Large intestine (tissue), 3 donors: ENCODE measurements around the gene SLC4A11. TPM values are rescaled to one million over a fixed set of nuclear protein-coding genes. Genes with fewer than 3 reads are reported as not detected.

Source experiments
- DNase-seq, 2 donors: peaks; one replicate each; pipeline versions ENCODE4 v3.0.0 to v3.0.0-alpha.2; 2013
- H3K27ac ChIP-seq: one replicate; pipeline ENCODE4 v1.5.1; 2013; ENCODE audit warnings: low read length
- H3K27me3 ChIP-seq: 2 replicates; pipeline ENCODE4 v1.6.1; 2013; ENCODE audit warnings: low read length; ENCODE audit not compliant: control insufficient read depth, insufficient read depth
- H3K36me3 ChIP-seq: 2 replicates; pipeline ENCODE4 v1.6.1; 2013; ENCODE audit warnings: low read length; ENCODE audit not compliant: control insufficient read depth, insufficient read depth
- H3K4me1 ChIP-seq: one replicate; pipeline ENCODE4 v1.6.1; 2013; ENCODE audit warnings: low read length; ENCODE audit not compliant: control insufficient read depth, insufficient read depth
- H3K4me3 ChIP-seq: one replicate; pipeline ENCODE4 v1.5.1; 2013; ENCODE audit warnings: low read length
- H3K9me3 ChIP-seq: one replicate; pipeline ENCODE4 v1.6.1; 2013; ENCODE audit warnings: mild to moderate bottlenecking, low read depth, low read length, moderate library complexity; ENCODE audit not compliant: control insufficient read depth
- WGBS: methylation state at CpG from one replicate; pipeline ENCODE4 v1.1.5; 2013; ENCODE audit warnings: low lambda C conversion rate; ENCODE audit not compliant: insufficient coverage; 5-methylcytosine and 5-hydroxymethylcytosine counted together
- polyA plus RNA-seq: library from polyadenylated mRNA; unstranded; fragments of 120-200 nt; gene quantifications from one replicate; pipeline ENCODE4 v1.2.1, GENCODE V29; 2013

SLC4A11 gene
- polyA plus RNA-seq, 1 donor, result 0.36 TPM

DNA sequence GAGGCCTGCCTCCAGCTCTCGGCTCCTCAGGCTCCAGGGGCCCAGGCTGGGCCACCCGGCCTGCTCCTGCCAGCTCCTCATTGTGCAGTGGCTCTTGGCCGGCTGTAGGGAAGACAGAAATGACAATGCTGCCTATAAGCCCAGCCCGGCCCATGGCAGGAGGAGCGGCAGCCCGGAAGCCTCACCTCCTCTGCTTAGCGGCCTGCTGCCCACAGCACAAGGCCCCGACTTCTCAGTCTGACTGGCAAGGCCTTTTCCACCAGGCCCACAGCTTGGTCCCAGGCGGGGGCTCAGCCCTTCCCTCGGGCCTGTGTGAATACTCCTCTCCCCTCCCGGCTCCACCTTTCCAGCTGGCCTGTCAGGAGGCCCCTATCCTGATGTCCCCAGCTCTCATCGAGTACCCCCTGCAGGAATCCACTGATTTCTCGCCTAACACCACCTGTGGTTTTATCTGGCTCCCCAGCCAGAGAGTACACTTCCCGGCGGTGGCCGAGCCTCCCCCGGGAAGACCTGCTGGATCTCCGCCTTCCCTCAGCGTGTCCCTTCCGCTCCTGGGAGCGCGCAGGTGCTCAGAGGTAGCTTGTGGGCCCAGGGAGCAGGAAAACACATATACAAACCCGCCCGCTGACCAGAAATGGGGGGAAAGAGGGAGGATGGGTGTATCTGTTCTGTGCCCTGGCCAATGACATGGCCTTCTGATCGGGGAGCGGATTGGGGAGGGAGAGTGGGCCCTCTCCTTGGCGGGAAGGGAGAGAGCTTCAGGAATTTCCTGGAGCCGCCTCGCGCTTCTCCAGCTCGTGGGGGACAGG lies 35.5 kb downstream of the SLC4A11 start:
- Histone ChIP-seq H3K27me3 (no peaks in the 10 kb centered on the region), H3K4me3 (peak overlapping the region; percentile 82), H3K4me1 (peaks cover 12% of the 10 kb centered on the region), H3K9me3 (no peaks in the 10 kb centered on the region), H3K27ac (peak overlapping the region; percentile 87), H3K36me3 (peaks cover 27% of the 10 kb centered on the region)
- DNase-seq, result peak in 1 of 2 donors; percentile 62
- WGBS, result no CpG with 5 or more reads among the region's 31 CpGs

DNA sequence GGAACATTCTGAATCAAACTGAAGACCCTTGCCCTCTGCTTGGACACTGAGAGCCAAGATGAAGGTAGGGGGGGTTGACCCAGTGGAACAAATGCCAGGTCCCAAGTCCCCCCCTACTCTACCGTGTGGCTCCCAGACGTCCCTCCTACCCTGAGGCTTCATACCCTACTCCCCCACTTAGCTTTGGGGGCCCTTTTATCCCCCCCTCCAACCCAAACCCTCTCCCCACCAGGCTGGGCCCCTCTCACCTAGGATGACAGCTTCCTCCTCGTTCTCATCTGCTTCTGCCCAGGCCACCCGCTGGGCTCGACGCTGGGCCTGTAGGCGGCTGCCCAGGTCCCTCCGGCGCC lies 36.0 kb downstream of the SLC4A11 start:
- Histone ChIP-seq H3K36me3 (peaks cover 27% of the 10 kb centered on the region), H3K4me1 (peaks cover 9% of the 10 kb centered on the region), H3K4me3 (peak overlapping the region; percentile 82), H3K27me3 (no peaks in the 10 kb centered on the region), H3K27ac (peak overlapping the region; percentile 87), H3K9me3 (no peaks in the 10 kb centered on the region)
- DNase-seq, result no peak
- no CpG with 5 or more reads among the region's 9 CpGs for WGBS

DNA sequence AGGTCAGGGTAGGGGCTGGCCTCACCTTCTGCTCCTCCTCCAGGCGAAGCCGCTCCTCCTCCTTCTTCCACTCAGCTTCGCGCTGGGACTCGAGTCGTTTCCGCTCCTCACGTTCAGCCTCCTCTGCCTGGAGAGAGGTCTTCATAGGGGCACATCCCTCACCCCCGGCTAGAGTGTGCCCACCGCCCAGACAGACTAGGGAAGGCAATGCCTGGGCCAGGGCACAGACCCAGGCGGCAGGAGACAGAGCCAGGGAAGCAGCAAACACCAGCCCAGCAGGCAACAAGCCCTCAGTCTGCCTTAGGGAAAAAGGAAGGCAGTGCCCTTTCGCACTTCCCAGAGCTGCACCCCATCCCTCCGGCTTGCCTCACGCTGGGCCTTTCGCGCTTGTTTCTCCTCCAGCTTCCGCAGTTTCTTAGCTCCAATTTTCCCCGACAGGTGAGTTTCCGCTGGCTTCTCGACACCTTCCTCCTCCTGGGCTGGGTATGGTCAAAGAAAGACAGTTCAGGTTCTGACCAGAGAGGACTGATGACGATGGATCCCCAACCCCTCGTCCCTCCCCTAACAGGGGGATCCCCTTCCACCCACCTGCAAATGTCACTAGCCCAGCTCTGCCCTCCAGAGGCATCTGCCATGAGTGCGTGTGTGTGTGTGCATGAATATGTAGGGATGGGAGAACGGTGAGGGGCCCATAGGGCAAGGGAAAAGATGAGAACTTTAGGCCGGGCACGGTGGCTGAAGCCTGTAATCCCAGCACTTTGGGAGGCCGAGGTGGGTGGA lies 38.8 kb downstream of the SLC4A11 start:
- WGBS, result 100% methylated on average over 1 of the region's 27 CpGs
- Histone ChIP-seq H3K27ac (no peak overlapping the region), H3K4me3 (no peak overlapping the region), H3K4me1 (peaks cover 9% of the 10 kb centered on the region), H3K27me3 (no peaks in the 10 kb centered on the region), H3K9me3 (no peaks in the 10 kb centered on the region), H3K36me3 (peaks cover 48% of the 10 kb centered on the region)
- DNase-seq, result no peak

DNA sequence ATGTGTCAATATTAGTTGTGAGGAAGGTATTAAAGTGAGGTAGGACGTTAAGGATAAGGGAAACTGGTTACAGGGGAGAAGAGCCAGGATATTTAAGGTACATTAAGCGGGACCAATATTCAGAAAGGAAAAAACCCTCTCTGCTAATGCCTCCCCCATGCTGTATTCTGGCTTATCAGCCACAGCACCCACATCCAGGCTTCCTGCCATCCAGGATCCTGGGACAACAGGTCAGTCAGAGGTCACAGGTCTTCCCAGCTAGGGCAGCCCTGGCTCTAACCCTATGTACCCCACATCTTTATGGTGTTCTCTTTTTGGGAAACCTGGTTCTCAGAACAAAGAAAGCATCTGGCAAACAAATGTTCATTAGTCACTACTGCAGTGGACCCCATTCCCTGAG lies 39.8 kb downstream of the SLC4A11 start:
- Histone ChIP-seq H3K9me3 (no peaks in the 10 kb centered on the region), H3K27me3 (no peaks in the 10 kb centered on the region), H3K4me3 (no peak overlapping the region), H3K36me3 (peaks cover 58% of the 10 kb centered on the region), H3K27ac (no peak overlapping the region), H3K4me1 (peaks cover 9% of the 10 kb centered on the region)
- DNase-seq, result no peak
- 78% methylated on average over 1 of the region's 2 CpGs for WGBS

DNA sequence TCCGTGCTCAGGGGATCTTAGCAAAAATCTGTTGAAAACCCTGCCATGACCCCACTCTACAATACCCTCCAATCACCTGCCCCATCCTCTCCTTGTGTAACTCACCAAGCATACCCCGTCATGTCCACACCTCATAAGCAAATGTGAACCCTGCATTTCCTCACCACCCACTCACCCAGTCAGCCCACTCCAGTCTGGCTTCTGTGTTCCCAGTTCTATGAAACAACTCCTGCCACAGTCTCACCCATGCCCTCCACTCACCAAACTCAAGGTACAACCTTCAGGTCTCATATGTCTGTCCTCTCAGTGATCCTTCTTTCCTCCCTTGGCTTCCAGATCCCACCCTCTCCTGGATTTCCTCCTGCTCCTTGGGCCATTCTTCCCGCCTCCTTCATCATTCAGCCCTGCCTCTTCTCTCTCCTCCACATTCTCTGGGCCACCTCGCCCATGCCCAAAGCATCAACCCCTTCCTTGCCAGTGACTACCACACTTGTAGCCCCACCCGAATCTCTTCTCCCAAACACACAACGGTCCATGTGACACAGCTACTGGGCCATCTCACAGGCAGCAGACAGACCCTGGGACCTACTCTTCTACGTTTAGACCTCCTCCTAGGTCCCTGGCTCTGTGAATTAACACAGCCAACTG lies 43.3 kb downstream of the SLC4A11 start:
- Histone ChIP-seq H3K27me3 (no peaks in the 10 kb centered on the region), H3K27ac (no peak overlapping the region), H3K9me3 (no peaks in the 10 kb centered on the region), H3K4me1 (no peaks in the 10 kb centered on the region), H3K36me3 (peaks cover 81% of the 10 kb centered on the region), H3K4me3 (no peak overlapping the region)
- DNase-seq, result no peak
- WGBS, result 100% methylated on average over 2 of the region's 7 CpGs

DNA sequence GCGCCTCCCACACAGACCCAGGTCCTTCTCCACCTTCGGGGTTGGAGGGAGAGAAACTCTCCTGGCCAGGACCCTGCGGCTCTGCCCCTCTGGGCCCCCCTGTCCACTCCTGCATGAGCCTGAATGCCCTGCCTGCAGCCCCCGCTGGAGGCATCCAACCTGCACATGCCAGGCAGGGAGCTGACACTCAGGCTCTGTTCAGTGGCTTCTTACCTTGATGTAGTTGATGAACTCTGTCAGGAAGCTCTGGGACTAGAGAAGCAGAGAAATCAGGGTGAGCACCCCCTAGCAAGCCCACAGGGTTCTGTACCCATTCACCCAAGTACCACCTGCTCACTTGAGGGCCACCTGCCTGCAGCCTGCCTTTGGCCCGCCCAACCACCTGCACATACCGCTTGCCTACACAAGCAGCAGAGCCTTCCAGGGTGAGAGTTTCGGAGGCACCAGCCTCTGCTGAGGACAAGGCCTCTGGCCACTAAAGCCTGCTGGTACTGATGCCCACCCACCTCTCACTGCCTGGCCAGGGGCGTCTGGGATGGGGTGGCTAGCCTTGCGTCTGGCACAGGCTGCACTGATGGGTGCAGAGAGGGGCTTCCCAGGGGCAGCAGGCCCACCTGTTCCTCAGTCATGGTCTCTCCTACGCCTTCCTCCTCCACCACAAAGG lies 44.2 kb downstream of the SLC4A11 start:
- peaks cover 83% of the 10 kb centered on the region for H3K36me3 ChIP-seq
- H3K9me3 ChIP-seq, result no peaks in the 10 kb centered on the region
- no CpG with 5 or more reads among the region's 10 CpGs for WGBS
- no peaks in the 10 kb centered on the region for H3K27me3 ChIP-seq
- H3K4me3 ChIP-seq, result no peak overlapping the region
- no peaks in the 10 kb centered on the region for H3K4me1 ChIP-seq
- DNase-seq, result no peak
- no peak overlapping the region for H3K27ac ChIP-seq

DNA sequence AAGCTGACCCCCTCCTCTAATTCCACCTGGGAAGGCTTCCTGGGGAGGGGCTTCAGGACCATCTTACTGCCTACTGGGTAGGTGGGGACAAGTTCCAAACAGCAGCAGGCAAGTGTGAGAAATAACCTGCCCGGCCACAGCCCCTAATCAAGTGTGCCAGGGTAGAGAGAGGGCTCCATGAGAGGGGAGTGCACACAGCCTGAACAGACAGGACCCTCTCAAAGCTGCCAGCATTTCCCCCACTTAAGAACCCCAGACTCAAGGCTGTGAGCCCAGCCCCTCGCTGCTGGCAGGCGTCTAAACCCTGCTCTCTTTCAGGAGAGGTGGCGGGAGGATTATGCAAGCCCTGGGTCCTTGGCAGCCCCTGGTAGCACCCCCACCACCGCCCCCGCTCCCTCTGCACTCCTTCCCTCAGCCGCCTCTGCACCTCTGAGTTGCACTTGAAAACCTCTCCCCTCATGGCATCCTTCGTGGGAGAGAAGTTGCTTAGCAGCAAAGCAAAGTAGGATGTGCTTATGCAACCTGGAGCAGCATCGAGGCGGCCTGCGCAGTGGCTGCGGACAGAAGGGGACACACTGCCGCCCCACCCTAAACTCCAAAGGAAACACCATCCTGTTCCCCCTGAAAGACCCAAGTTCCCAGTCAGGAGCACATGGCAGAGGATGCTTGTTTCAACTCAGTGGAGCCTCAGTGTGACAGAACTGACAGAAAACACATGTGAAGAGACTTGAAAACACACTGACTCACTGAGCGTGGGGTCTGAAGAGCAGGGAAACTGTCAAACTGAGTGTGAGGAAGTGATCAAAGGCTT lies 45.0 kb downstream of the SLC4A11 start:
- Histone ChIP-seq H3K9me3 (no peaks in the 10 kb centered on the region), H3K27ac (no peak overlapping the region), H3K4me1 (no peaks in the 10 kb centered on the region), H3K27me3 (no peaks in the 10 kb centered on the region), H3K4me3 (no peak overlapping the region), H3K36me3 (peaks cover 81% of the 10 kb centered on the region)
- no CpG with 5 or more reads among the region's 14 CpGs for WGBS
- DNase-seq, result no peak

DNA sequence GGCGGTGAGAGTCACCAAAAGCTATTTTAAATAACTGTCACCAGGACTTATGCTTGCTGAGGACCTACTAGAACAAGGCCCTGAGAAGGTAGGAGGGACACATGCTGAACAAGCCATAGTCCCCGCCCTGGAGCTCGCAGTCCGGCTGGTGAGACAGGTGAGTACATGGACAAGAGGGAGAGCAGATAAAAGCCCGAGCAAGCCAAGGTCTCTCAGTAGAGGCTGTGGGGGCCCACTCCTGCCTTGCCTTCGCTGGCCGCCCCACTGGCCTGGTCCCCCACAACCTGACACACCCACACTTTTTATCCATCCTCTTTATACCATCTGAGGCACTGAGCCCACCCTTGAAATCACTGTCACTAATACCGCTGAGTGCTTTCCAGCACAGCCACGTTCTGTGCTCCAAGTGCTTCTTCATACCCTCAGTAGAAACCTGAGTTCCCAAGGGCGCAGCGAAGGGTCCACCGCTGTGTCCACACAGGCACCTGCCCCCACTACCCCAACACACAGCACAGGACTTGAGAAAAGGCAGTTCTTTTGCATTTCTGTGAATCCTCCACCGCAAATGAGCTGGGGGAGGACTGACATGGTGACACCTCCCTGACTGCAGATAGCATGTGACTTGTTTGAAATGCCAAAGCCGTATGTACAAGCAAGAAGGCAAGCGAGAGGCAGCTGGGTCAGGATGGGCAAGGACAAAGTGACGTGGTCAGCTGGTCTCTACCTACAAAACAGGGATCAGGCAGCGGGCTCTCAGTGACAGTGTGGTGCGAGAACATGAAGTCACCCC lies 46.6 kb downstream of the SLC4A11 start:
- no peak overlapping the region for H3K4me3 ChIP-seq
- H3K27ac ChIP-seq, result no peak overlapping the region
- no peaks in the 10 kb centered on the region for H3K4me1 ChIP-seq
- H3K9me3 ChIP-seq, result no peaks in the 10 kb centered on the region
- no peak for DNase-seq
- no peaks in the 10 kb centered on the region for H3K27me3 ChIP-seq
- peaks cover 74% of the 10 kb centered on the region for H3K36me3 ChIP-seq
- WGBS, result 82% methylated on average over 3 of the region's 18 CpGs

DNA sequence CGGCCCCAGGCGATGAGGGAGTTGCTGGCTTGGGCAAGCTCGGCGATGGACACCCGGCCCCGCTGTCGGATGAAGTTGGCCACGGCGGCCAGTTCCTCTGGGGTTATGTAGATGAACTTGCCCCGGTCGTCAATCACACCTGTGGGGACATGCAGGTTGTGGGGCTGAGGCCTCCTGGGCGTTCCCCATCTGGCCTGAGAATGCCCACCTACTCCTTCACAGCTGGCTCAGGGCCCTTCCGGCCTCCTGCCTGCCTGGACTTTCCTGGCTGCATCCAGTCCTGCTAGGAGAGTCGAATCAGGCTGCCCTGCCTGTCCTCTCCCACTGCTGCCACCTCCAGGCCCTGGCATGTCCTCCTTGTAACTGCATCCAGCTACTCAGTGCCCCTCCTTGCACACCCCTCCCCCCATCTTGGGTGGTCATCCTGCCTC lies 48.3 kb downstream of the SLC4A11 start:
- DNase-seq, result no peak
- H3K4me1 ChIP-seq, result no peaks in the 10 kb centered on the region
- no CpG with 5 or more reads among the region's 14 CpGs for WGBS
- no peak overlapping the region for H3K4me3 ChIP-seq
- H3K27me3 ChIP-seq, result no peaks in the 10 kb centered on the region
- peaks cover 62% of the 10 kb centered on the region for H3K36me3 ChIP-seq
- H3K27ac ChIP-seq, result no peak overlapping the region
- H3K9me3 ChIP-seq, result no peaks in the 10 kb centered on the region
